Common myeloid progenitor, CD34-positive (primary cell): ENCODE data around the gene ZNF74.

Experiments
- CTCF ChIA-PET: fragments of 350-600 bp; sonication (Branson Sonifier 250); formaldehyde crosslinking; loops from one replicate; lab custom pipeline; 2021; ENCODE audit warnings: antibody characterized with exemption; lab: Charles Lee
- POLR2A ChIA-PET: fragments of 350-600 bp; sonication (Branson Sonifier 250); formaldehyde crosslinking; loops from one replicate; lab custom pipeline; 2021; ENCODE audit warnings: antibody characterized with exemption; lab: Charles Lee
- DNase-seq, 3 donors: peaks; one replicate each; pipeline versions ENCODE4 v3.0.0 to v3.0.0-alpha.2; 2013
- H3K27ac ChIP-seq, 2 experiments: 1 replicate in 1 of 2; 2 replicates in 1 of 2; pipeline ENCODE4 v1.7.0; 2013; ENCODE audit warnings: inconsistent platforms in 2 of 2, low read length in 2 of 2, mild to moderate bottlenecking in 2 of 2, low read depth in 1 of 2, moderate library complexity in 1 of 2; ENCODE audit not compliant: severe bottlenecking in 2 of 2, insufficient read depth in 1 of 2, poor library complexity in 1 of 2
- H3K27me3 ChIP-seq, 5 experiments: replicated peaks in 2 of 5; 1 replicate in 3 of 5; 2 replicates in 2 of 5; pipeline versions ENCODE4 v1.6.1 to v1.7.0; 2013; ENCODE audit warnings: low read length in 4 of 5, mild to moderate bottlenecking in 2 of 5, moderate library complexity in 2 of 5, inconsistent platforms in 1 of 5; ENCODE audit not compliant: insufficient read depth in 5 of 5, control insufficient read depth in 4 of 5
- H3K36me3 ChIP-seq, 4 experiments: 1 replicate in 2 of 4; 2 replicates in 2 of 4; pipeline versions ENCODE4 v1.6.1 to v1.7.0; 2013; ENCODE audit warnings: low read length in 3 of 4, control low read depth in 1 of 4, mild to moderate bottlenecking in 1 of 4; ENCODE audit not compliant: control insufficient read depth in 4 of 4, insufficient read depth in 4 of 4
- H3K4me1 ChIP-seq, 4 experiments: 1 replicate in 3 of 4; 2 replicates in 1 of 4; pipeline versions ENCODE4 v1.6.1 to v1.7.1; 2013; ENCODE audit warnings: low read length in 3 of 4, mild to moderate bottlenecking in 3 of 4, control low read depth in 1 of 4, inconsistent platforms in 1 of 4, moderate library complexity in 1 of 4; ENCODE audit not compliant: control insufficient read depth in 4 of 4, insufficient read depth in 4 of 4; ENCODE audit errors: control extremely low read depth in 1 of 4
- H3K4me3 ChIP-seq, 7 experiments: 1 replicate in 4 of 7; 2 replicates in 3 of 7; pipeline versions ENCODE4 v1.5.1 to v1.7.0; 2013; ENCODE audit warnings: mild to moderate bottlenecking in 7 of 7, low read length in 6 of 7, moderate library complexity in 6 of 7, inconsistent platforms in 2 of 7, low read depth in 2 of 7, control low read depth in 1 of 7; ENCODE audit not compliant: insufficient read depth in 4 of 7, control insufficient read depth in 1 of 7; ENCODE audit errors: extremely low read depth in 1 of 7
- H3K9me3 ChIP-seq, 5 experiments: 1 replicate in 4 of 5; 2 replicates in 1 of 5; pipeline versions ENCODE4 v1.6.1 to v1.7.1; 2013; ENCODE audit warnings: low read length in 4 of 5, mild to moderate bottlenecking in 2 of 5, inconsistent platforms in 1 of 5, low read depth in 1 of 5, moderate library complexity in 1 of 5; ENCODE audit not compliant: control insufficient read depth in 4 of 5, insufficient read depth in 2 of 5; ENCODE audit errors: control extremely low read depth in 1 of 5
- WGBS: methylation state at CpG from one replicate; pipeline ENCODE4 v1.1.5; 2013; ENCODE audit not compliant: insufficient coverage; 5-methylcytosine and 5-hydroxymethylcytosine counted together

Gene ZNF74

GRCh38 chr22:20427104-20427944 is 33.4 kb downstream of the ZNF74 start:
- POLR2A ChIA-PET, result interaction anchor here (0.6 kb wide), 1 partner anchor 11 kb away, joined by 4 read pairs; no protein-coding TSS in a partner anchor
- H3K4me1 ChIP-seq, result peaks cover 0 to 60% (median 58%) of the 10 kb centered on the region in 4 experiments
- WGBS, result 92% methylated on average over 7 of the region's 8 CpGs
- no peak overlapping the region for H3K27ac ChIP-seq
- H3K9me3 ChIP-seq, result no peaks in the 10 kb centered on the region
- DNase-seq, result no peak
- peaks cover 0 to 87% (median 27%) of the 10 kb centered on the region in 5 experiments for H3K27me3 ChIP-seq
- CTCF ChIA-PET, result interaction anchor here (3.2 kb wide), 1 partner anchor 9 kb away, joined by 17 read pairs; no protein-coding TSS in a partner anchor
- no peak overlapping the region for H3K4me3 ChIP-seq
- no peaks in the 10 kb centered on the region for H3K36me3 ChIP-seq

GRCh38 chr22:20427945-20428417 is 34.0 kb downstream of the ZNF74 start:
- peaks cover 0 to 94% (median 29%) of the 10 kb centered on the region in 5 experiments for H3K27me3 ChIP-seq
- 100% methylated on average over 3 of the region's 4 CpGs for WGBS
- H3K4me3 ChIP-seq, result no peak overlapping the region
- no peak for DNase-seq
- ChIA-PET CTCF (interaction anchor here (2.4 to 3.2 kb wide), 2 partner anchors 10 to 29 kb away, joined by 9 to 17 read pairs; no protein-coding TSS in a partner anchor), POLR2A (interaction anchor here (0.6 kb wide), 1 partner anchor 10 kb away, joined by 4 read pairs; no protein-coding TSS in a partner anchor)
- no peaks in the 10 kb centered on the region for H3K36me3 ChIP-seq
- peaks cover 0 to 54% (median 51%) of the 10 kb centered on the region in 4 experiments for H3K4me1 ChIP-seq
- no peaks in the 10 kb centered on the region for H3K9me3 ChIP-seq
- no peak overlapping the region for H3K27ac ChIP-seq

- peaks cover 0 to 47% (median 45%) of the 10 kb centered on the region in 4 experiments for H3K4me1 ChIP-seq
- H3K36me3 ChIP-seq, result no peaks in the 10 kb centered on the region
- POLR2A ChIA-PET, result interaction anchor here (0.6 kb wide), 2 partner anchors 10 to 1510 kb away, joined by 3 to 4 read pairs; no protein-coding TSS in a partner anchor
- no peak overlapping the region for H3K27ac ChIP-seq
- DNase-seq, result no peak
- WGBS, result 50% methylated on average over 23 of the region's 23 CpGs
- peak overlapping the region in 4 of 7 experiments; percentile 22 to 75 (median 52) for H3K4me3 ChIP-seq
- CTCF ChIA-PET, result interaction anchor here (2.4 to 3.2 kb wide), 2 partner anchors 10 to 28 kb away, joined by 9 to 17 read pairs; no protein-coding TSS in a partner anchor
- H3K27me3 ChIP-seq, result peaks cover 0 to 95% (median 29%) of the 10 kb centered on the region in 5 experiments
- no peaks in the 10 kb centered on the region for H3K9me3 ChIP-seq
These were observed 34.7 kb downstream of the ZNF74 start for GRCh38 chr22:20428496-20429253.

- H3K9me3 ChIP-seq, result no peaks in the 10 kb centered on the region
- peaks cover 0 to 43% (median 39%) of the 10 kb centered on the region in 4 experiments for H3K4me1 ChIP-seq
- CTCF ChIA-PET, result interaction anchor here (2.4 to 3.2 kb wide), 2 partner anchors 11 to 27 kb away, joined by 9 to 17 read pairs; no protein-coding TSS in a partner anchor
- POLR2A ChIA-PET, result no interaction called here
- peak overlapping the region; percentile 27 to 75 (median 61) for H3K4me3 ChIP-seq
- H3K36me3 ChIP-seq, result no peaks in the 10 kb centered on the region
- DNase-seq, result peak; percentile 61 to 75 (median 74)
- no peak overlapping the region for H3K27ac ChIP-seq
- under 1% methylated on average over 58 of the region's 75 CpGs for WGBS
- peaks cover 0 to 96% (median 30%) of the 10 kb centered on the region in 5 experiments for H3K27me3 ChIP-seq
These were observed 35.5 kb downstream of the ZNF74 start for GRCh38 chr22:20429254-20430100.

- Histone ChIP-seq H3K9me3 (no peaks in the 10 kb centered on the region), H3K36me3 (no peaks in the 10 kb centered on the region), H3K27ac (no peak overlapping the region), H3K27me3 (peaks cover 0 to 96% (median 35%) of the 10 kb centered on the region in 5 experiments), H3K4me1 (peaks cover 0 to 40% (median 37%) of the 10 kb centered on the region in 4 experiments), H3K4me3 (peak overlapping the region in 4 of 7 experiments; percentile 43 to 75 (median 68))
- no peak for DNase-seq
- WGBS, result 17% methylated on average over 22 of the region's 37 CpGs
- ChIA-PET POLR2A (no interaction called here), CTCF (interaction anchor here (2.4 to 3.2 kb wide), 2 partner anchors 12 to 26 kb away, joined by 9 to 17 read pairs; no protein-coding TSS in a partner anchor)
These were observed 36.3 kb downstream of the ZNF74 start for GRCh38 chr22:20430101-20430719.
